ENCODE measurements around the gene SCRN2.

Gene SCRN2

DNA sequence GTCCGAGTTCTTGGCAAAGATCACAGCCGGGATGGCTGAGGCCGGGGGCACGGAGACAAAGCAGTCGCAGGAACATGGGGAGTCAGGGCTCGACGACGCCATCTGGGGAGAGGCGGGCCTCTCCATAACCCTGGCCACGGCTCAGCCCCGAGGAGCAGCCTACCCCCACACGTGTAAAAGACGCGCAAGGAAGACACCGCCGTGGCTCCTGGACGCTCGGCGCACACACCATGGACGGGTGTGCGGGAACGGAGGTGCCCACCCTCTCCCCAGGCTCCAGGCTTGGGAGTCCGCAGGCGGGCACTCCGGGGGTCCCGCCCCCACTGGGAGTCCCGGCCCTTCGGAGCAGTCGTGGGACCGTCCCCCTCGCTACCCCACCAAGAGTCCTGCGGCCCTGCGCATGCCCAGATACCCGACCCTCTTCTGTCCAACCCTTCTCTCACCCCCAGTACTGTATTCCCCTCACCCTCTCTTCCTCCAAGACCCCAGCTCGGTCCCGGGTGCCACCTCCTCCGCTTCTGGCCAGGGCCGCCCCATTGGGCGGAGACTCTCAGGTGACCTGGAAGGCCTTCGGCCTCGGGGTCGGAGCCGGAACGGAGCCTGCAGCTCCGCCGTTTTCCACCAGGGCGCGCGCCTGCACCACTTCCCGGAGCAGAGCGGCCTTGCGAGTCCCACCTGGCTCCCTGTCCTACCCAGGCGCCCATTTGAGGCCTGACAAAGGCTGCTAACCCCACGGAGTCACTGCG, at the start of gene SCRN2:
SCRN2 (minus strand) TSS at position 532 of the 746 bp plus-strand sequence; CDS start at position 102, 430 bp downstream.
- DNase-seq (ENCODE audit: low spot score): peak; percentile 93

GRCh38 chr17:47889734-47890529, 48.9 kb upstream of the SCRN2 start:
- peak; percentile 79 for DNase-seq (ENCODE audit: low spot score)

DNA sequence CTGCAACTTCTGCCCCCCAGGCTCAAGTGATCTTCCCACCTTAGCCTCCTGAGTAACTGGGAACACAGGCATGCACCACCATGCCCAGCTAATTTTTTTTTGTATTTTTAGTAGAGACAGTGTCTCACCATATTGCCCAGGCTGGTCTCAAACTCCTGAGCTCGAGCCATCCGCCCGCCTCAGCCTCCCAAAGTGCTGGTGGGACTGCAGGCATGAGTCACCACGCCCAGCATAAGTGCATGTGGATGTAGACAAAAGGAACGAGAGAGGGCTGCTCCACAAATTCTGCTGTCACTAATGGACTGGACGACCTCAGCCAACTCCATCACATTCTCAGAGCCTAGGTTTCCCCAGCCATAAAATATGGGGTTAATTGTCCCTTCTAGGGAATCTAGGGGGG, 47.2 kb upstream of the SCRN2 start:
- no peak for DNase-seq (ENCODE audit: low spot score)

DNA sequence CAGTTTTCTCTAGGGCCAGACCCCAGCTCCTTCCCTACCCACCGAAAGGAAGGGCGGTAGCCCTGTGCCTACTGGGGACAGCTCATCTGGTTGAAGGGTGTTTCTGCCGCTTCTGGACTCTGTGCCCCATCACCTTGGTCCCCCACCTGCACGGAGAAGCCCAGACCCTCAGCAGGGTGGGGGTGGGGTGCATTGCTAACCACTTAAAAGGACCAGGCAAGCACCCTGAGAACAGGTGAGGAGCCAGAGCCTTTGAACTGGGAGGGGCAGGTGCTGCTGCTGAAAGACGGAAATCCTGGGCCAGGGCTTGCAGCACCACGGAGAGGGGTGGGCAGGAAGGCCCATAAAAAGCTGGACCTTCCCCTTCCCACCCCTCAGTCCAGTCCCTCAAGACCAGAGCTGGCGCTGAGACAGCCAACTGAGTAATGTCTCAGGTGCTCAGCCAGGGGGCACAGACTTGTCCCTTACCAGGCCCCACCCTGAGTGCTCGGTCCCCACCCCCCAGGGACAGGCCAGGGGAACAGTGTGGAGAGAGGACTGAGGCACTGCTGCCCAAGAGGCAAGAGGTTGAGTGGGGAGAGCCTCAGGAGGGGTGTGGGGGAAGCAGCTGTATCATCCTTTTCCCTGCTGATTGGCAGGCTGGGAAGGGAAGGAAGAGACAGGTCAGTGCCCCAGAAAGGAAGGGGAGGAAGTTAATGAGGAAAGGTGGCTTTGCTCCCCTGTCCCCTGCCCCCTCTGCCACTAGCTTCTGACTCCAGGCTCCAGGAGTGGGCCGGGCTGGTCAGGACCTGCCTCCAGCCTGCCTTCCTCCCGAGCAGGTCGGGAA, 44.0 kb upstream of the SCRN2 start:
- DNase-seq (ENCODE audit: low spot score): no peak

DNA sequence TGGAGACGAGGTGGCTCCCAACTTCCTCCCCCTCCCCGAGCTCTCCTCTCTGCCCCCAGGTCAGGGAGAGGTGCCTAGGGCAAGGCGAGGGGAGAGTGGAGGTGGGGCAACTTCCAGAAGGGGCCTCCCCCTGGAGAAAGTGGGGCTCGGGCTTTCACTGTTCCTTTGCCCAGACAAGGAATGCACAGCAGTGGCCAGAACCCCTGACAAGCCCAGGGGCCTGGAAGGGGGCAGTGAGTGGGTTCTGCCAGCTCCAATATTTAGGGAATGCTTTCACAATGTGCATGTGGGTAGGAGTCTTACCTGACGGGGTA, 43.3 kb upstream of the SCRN2 start:
- DNase-seq (ENCODE audit: low spot score): no peak

- no peak for DNase-seq (ENCODE audit: low spot score)
Observed at GRCh38 chr17:47883589-47884426, 42.7 kb upstream of the SCRN2 start.

DNA sequence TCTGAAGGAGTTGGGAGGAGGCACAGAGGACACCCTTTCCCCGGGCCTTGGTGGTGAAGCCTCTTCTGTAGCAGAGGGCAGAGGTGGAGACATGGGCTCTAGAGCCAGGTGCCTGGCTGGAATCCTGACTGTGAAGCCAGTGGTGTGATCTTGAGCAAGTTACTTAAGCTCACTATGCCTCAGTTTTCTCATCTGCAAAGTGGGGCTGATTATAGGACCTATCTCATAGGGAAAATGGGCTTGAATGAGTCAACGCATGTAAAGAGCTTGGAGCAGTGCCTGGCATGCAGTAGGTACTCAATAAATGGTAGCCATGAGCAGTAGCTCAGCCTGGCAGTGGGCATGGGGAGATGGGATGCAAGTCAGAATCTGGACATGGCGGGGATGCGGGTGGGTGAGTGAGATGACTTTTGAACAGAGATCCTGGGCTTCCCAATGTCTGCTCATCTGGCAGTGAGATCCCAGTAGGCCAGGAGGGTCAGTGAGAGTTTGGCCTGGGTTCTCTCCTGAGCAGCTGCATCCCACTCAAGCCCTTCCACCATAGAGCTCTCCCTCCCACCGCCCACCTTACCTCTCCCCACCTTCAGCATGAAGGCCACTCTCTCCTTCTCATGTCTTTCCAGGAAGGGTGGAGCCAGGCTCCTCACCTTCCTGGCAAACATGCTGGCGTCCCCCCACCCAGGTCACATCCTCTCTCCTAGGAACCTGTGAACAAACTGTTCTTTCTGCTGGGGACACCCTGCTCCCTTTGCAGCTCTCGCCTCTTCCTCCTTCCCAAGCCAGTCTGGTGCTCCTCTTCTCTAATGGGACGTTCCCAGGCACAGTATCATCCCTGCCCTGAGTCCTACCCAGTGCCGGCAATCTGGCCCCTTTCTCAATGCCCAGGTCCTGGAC, 41.9 kb upstream of the SCRN2 start:
- DNase-seq (ENCODE audit: low spot score): no peak

GRCh38 chr17:47882247-47882646, 41.2 kb upstream of the SCRN2 start:
- peak; percentile 79 for DNase-seq (ENCODE audit: low spot score)

DNA sequence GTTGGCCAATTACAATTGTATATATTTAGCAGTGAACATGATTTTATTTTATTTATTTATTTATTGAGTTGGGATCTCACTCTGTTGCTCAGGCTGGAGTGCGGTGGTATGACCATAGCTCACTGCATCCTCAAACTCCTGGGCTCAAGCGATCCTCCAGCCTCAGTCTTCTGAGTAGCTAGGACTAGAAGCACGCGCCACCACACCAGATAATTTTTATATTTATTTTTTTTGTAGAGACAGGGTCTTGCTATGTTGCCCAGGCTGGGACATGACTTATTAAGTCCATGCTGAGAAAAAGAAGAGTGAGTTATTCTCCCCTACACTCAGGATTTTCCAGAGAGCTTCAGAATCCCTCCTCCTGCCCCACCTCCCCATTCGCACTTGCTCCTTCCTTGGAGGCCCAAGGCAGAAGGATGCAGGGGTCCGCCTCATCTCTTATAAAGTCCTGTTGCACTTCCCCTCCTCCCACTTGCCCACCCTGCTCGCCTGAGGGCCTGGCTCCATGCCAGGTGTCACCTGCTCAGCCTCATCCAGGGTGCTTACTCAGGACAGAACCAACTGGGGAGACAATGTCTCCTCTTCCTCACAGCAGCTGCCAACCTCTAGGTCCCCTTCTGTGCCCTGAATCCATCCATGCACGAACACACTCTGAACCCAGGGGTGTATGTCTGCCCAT, 38.8 kb upstream of the SCRN2 start:
- no peak for DNase-seq (ENCODE audit: low spot score)

- peak; percentile 42 for DNase-seq (ENCODE audit: low spot score)
Observed at GRCh38 chr17:47879028-47879585, 38.0 kb upstream of the SCRN2 start.

- DNase-seq (ENCODE audit: low spot score): no peak
Observed at GRCh38 chr17:47878203-47879027, 37.3 kb upstream of the SCRN2 start.

GRCh38 chr17:47877368-47878034, 36.4 kb upstream of the SCRN2 start:
- DNase-seq (ENCODE audit: low spot score): no peak

DNA sequence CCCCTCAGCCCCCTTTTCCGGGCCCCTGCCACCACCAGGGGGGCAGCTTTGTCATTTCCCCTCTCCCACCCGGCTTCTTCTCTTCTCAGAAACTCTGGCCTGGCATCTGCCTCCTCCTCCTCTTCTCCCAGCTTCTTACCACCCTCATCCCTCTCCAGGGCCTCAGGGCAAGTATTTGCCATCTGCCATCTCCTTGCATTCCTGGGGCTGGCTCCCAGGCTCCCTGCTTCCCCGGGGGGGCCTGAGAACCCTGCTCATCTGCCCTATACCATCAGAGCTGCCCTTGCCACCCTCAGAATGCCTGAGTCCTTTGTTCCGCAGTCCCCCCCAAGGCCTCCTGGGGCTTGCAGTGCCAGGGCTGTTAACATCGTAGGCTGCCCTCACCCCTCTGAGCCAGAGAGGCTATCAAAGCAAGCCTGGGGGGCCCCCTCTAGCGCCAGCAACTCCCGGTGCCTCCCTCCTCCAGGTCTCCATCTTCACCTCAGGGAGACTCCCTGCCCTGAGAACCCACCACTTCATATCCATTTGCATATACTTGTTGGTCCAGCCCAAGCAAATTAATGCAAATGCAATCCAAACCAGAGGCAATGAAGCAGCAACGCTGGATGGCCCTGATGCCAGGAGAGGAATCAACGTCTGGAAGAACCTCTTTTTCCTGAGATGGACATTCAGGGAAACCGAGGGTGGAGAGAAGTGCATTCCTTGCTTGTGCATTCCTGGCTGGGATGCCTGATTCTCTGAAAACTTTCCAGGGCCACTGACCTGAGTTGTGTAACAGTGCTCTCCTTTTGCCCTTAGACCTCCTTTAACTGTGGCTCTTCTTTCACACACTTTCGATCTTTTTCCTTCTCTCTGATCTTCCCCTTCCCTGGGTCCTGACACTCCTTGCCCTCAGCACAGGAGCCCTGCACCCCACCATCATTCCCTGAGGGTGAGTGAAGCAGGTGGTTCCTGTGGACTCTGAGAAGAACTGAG, 34.2 kb upstream of the SCRN2 start:
- DNase-seq (ENCODE audit: low spot score): no peak

- no peak for DNase-seq (ENCODE audit: low spot score)
Observed at GRCh38 chr17:47873200-47874090, 32.4 kb upstream of the SCRN2 start.

DNA sequence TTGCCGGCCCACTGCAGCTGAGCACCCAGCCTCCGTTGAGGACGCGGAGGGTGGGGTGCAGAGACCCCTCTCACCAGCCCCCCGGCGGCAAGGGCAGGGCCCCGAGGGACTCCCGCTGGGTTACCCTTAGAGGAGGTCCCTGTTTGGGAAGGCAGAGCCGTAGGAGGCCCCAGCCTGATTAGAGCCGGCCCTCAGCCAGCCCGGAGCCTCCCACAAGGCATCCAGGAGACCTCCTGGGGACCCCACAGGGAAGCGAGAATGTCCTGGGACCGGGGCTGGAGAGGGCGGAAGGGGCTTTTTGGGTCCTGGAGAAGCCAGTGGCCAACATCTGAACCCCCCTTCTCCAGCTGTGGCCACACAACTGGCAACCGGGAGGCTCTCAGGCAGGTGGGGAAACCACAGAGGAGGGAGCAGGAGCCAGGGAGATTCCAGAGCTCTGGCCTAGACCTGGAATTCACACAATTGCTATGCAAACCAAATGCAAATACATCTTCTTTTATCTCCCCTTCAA, 31.6 kb upstream of the SCRN2 start:
- DNase-seq (ENCODE audit: low spot score): no peak

All from AG20443 (cell line).